K562 (cell line): Measurements from ENCODE around the gene TRAPPC12. TPM values are rescaled to one million over a fixed set of nuclear protein-coding genes. Genes with fewer than 3 reads are reported as not detected.

Source experiments
- BRD4 ChIP-seq: fragments of 200-600 bp; sonication (generic); IDR thresholded peaks from 2 replicates; pipeline ENCODE4 v1.6.1; 2017; ENCODE audit warnings: inconsistent platforms
- CC2D1A ChIP-seq: fragments of 450-650 bp; IDR thresholded peaks from 2 replicates; pipeline ENCODE4 v1.6.1; 2017; ENCODE audit warnings: mild to moderate bottlenecking
- HLTF ChIP-seq: fragments of 450-650 bp; IDR thresholded peaks from 2 replicates; pipeline ENCODE4 v1.6.1; 2016
- NEUROD1 ChIP-seq: fragments of 150-350 bp; IDR thresholded peaks from 2 replicates; pipeline ENCODE4 v1.6.1; 2014; ENCODE audit warnings: borderline replicate concordance, low read length, low read depth; ENCODE audit not compliant: partially characterized antibody
- NFIC ChIP-seq: fragments of 450-650 bp; IDR thresholded peaks from 2 replicates; pipeline ENCODE4 v1.6.1; 2017; ENCODE audit warnings: mild to moderate bottlenecking, inconsistent platforms
- NONO ChIP-seq, 2 experiments: fragments of 200-400 bp in 1 of 2; fragments of 450-650 bp in 1 of 2; formaldehyde crosslinking in 1 of 2; IDR thresholded peaks; 2 replicates each; pipeline ENCODE4 v1.6.1; 2017; ENCODE audit warnings: low read depth in 2 of 2, mild to moderate bottlenecking in 2 of 2, moderate library complexity in 2 of 2, low read length in 1 of 2
- PHF8 ChIP-seq: fragments of 200-600 bp; sonication (generic); IDR thresholded peaks from 2 replicates; pipeline ENCODE4 v1.6.1; 2012; ENCODE audit warnings: mixed run types, mild to moderate bottlenecking, inconsistent platforms, low read length, moderate library complexity, borderline replicate concordance
- RAD21 ChIP-seq, 2 experiments: fragments of 250-450 bp in 1 of 2; fragments of 450-650 bp in 1 of 2; sonication (Bioruptor Pico) in 1 of 2; formaldehyde crosslinking in 1 of 2; IDR thresholded peaks in 1 of 2; conservative IDR thresholded peaks in 1 of 2; 2 replicates each; pipeline versions ENCODE4 v1.4.0 to v1.8.0; 2020 to 2022; ENCODE audit warnings: mild to moderate bottlenecking in 2 of 2, moderate library complexity in 1 of 2
- ZSCAN32 ChIP-seq: fragments of 450-650 bp; formaldehyde crosslinking; IDR thresholded peaks from 2 replicates; pipeline ENCODE4 v1.4.0; 2020; ENCODE audit warnings: mild to moderate bottlenecking, moderate library complexity
- polyA plus RNA-seq, 8 experiments: library from polyadenylated mRNA; depleted of rRNA in 4 of 8; stranded (reverse) in 5 of 8; unstranded in 3 of 8; fragments of >200 nt; fragmentation: Nextera tagmentation in 2 of 8; fragmentation: Illumina TruSeq in 1 of 8; extraction: Ambion mirVana in 2 of 8; extraction: Trizol in 1 of 8; gene quantifications; 2 replicates each; pipeline versions ENCODE4 v1.2.1 to v1.2.3, GENCODE V29; 2011 to 2014; ENCODE audit warnings: inconsistent platforms in 1 of 8, missing spikeins in 1 of 8
- total RNA-seq, 7 experiments: library from RNA; depleted of rRNA in 6 of 7; stranded (reverse); fragments of >200 nt in 6 of 7; fragmentation: Illumina TruSeq in 2 of 7; extraction: Trizol in 2 of 7; gene quantifications; 2 replicates each; pipeline versions ENCODE4 v1.2.1 to v1.2.3, GENCODE V29; 2011 to 2021; ENCODE audit warnings: low replicate concordance in 1 of 7
- TF ChIP-seq, protein P1 (sequence below): fragments of 250-450 bp; sonication (Bioruptor Pico); IDR thresholded peaks from 2 replicates; pipeline ENCODE4 v1.8.0; 2021; ENCODE audit warnings: moderate library complexity, mild to moderate bottlenecking, inconsistent platforms
- TF ChIP-seq, protein P2 (sequence below), 2 experiments: IDR thresholded peaks; 2 replicates each; pipeline ENCODE4 v1.6.1; 2012; ENCODE audit warnings: improper control_type of control experiment in 2 of 2, low read depth in 2 of 2, low read length in 2 of 2, borderline replicate concordance in 1 of 2
- TF ChIP-seq, protein P3 (sequence below): fragments of 250-450 bp; sonication (Bioruptor Pico); IDR thresholded peaks from 2 replicates; pipeline ENCODE4 v1.9.0; 2021; ENCODE audit warnings: mild to moderate bottlenecking, inconsistent platforms
- TF ChIP-seq, protein P4 (sequence below): sonication (generic); formaldehyde crosslinking; IDR thresholded peaks from 2 replicates; pipeline ENCODE4 v1.8.1; 2023; ENCODE audit warnings: mild to moderate bottlenecking, missing genetic modification reagents
- TF ChIP-seq, protein P5 (sequence below): sonication (generic); formaldehyde crosslinking; IDR thresholded peaks from 2 replicates; pipeline ENCODE4 v1.8.0; 2023; ENCODE audit warnings: mild to moderate bottlenecking, missing genetic modification reagents

The TRAPPC12 gene
- total and polyA plus RNA-seq, 9 of the 15 experiments (the other 6 are each of a cell fraction or from before 2014, with no cell fraction given) = 8.0 to 75.2 (median 39.1) TPM

DNA sequence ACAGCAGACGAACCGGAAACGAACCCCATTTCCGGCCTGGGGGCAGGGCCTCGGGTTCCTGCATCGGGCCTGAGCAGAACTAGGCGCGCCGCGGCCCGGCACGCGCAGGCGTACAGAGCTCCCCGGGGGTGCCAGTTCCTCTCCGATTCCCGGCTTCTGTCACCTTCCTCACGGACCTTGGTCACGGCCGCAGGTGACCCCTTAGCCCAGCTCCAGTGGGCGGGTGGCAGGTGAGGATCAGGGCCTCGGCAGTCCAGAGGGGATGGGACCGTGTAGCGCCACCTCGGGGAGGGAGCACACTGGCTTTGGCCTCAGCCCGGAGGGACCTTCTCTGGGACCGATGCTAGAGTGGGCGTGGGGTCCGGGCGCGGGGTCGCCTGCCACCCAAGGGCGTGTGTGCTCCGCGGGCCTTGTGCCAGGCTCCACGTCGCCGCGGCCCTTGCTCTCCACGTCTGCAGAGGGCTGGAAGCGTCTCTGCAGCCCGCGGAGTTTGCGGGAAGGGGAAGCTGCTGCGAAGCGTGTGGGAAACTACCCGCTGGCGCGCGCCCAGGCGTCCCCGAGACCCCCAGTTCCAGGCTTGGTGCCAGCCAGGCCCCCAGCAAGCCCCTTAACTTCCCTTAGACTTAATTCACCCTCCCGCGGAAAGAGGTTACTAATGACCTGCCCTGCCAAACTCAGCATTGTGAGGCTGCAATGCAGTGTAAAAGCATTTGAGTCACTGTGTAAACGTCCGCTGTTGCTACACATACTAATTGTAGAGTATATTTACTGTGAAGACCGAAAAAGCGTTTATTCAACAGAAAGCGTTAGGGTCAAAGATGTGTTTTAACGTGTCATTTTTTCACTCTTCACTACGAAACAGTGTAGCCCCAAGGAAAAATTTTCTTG is at the start of gene TRAPPC12 (continued):
- TF ChIP-seq NONO (IDR thresholded peaks at IDR 0.05; ENCODE audit: low read depth in 2 of 2, low read length in 1 of 2) (peak in 1 of 2 experiments; percentile 31; a peak in 1 of 4 replicates), HLTF (peak; percentile 95), RAD21 (CRISPR knock-in tag; conservative IDR thresholded peaks at IDR 0.05 in 1 of 2, IDR thresholded peaks at IDR 0.05 in 1 of 2) (peak in 1 of 2 experiments; percentile 39; a peak in 1 of 4 replicates), PHF8 (peak; percentile 100), NEUROD1 (peak; percentile 29), ZSCAN32 (peak; percentile 32; the same call in 1 of the 2 replicates), NFIC (peak; percentile 55), CC2D1A (peak; percentile 36; the same call in 1 of the 2 replicates), BRD4 (0 out of 2 replicates have a peak, but pooled peaks have one; percentile 57)
- TF ChIP-seq, protein P1, sequence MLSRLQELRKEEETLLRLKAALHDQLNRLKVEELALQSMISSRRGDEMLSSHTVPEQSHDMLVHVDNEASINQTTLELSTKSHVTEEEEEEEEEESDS (CRISPR knock-in tag) = no peak
- TF ChIP-seq, protein P2, sequence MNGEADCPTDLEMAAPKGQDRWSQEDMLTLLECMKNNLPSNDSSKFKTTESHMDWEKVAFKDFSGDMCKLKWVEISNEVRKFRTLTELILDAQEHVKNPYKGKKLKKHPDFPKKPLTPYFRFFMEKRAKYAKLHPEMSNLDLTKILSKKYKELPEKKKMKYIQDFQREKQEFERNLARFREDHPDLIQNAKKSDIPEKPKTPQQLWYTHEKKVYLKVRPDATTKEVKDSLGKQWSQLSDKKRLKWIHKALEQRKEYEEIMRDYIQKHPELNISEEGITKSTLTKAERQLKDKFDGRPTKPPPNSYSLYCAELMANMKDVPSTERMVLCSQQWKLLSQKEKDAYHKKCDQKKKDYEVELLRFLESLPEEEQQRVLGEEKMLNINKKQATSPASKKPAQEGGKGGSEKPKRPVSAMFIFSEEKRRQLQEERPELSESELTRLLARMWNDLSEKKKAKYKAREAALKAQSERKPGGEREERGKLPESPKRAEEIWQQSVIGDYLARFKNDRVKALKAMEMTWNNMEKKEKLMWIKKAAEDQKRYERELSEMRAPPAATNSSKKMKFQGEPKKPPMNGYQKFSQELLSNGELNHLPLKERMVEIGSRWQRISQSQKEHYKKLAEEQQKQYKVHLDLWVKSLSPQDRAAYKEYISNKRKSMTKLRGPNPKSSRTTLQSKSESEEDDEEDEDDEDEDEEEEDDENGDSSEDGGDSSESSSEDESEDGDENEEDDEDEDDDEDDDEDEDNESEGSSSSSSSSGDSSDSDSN (IDR thresholded peaks at IDR 0.05; ENCODE audit: borderline replicate concordance in 1 of 2, low read depth in 2 of 2, low read length in 2 of 2) = peak; percentile 38 to 73; a peak in 3 of 4 replicates
- TF ChIP-seq, protein P3, sequence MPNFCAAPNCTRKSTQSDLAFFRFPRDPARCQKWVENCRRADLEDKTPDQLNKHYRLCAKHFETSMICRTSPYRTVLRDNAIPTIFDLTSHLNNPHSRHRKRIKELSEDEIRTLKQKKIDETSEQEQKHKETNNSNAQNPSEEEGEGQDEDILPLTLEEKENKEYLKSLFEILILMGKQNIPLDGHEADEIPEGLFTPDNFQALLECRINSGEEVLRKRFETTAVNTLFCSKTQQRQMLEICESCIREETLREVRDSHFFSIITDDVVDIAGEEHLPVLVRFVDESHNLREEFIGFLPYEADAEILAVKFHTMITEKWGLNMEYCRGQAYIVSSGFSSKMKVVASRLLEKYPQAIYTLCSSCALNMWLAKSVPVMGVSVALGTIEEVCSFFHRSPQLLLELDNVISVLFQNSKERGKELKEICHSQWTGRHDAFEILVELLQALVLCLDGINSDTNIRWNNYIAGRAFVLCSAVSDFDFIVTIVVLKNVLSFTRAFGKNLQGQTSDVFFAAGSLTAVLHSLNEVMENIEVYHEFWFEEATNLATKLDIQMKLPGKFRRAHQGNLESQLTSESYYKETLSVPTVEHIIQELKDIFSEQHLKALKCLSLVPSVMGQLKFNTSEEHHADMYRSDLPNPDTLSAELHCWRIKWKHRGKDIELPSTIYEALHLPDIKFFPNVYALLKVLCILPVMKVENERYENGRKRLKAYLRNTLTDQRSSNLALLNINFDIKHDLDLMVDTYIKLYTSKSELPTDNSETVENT (CRISPR knock-in tag) = no peak
- TF ChIP-seq, protein P4, sequence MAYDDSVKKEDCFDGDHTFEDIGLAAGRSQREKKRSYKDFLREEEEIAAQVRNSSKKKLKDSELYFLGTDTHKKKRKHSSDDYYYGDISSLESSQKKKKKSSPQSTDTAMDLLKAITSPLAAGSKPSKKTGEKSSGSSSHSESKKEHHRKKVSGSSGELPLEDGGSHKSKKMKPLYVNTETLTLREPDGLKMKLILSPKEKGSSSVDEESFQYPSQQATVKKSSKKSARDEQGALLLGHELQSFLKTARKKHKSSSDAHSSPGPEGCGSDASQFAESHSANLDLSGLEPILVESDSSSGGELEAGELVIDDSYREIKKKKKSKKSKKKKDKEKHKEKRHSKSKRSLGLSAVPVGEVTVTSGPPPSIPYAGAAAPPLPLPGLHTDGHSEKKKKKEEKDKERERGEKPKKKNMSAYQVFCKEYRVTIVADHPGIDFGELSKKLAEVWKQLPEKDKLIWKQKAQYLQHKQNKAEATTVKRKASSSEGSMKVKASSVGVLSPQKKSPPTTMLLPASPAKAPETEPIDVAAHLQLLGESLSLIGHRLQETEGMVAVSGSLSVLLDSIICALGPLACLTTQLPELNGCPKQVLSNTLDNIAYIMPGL (CRISPR knock-in tag) = no peak
- TF ChIP-seq, protein P5, sequence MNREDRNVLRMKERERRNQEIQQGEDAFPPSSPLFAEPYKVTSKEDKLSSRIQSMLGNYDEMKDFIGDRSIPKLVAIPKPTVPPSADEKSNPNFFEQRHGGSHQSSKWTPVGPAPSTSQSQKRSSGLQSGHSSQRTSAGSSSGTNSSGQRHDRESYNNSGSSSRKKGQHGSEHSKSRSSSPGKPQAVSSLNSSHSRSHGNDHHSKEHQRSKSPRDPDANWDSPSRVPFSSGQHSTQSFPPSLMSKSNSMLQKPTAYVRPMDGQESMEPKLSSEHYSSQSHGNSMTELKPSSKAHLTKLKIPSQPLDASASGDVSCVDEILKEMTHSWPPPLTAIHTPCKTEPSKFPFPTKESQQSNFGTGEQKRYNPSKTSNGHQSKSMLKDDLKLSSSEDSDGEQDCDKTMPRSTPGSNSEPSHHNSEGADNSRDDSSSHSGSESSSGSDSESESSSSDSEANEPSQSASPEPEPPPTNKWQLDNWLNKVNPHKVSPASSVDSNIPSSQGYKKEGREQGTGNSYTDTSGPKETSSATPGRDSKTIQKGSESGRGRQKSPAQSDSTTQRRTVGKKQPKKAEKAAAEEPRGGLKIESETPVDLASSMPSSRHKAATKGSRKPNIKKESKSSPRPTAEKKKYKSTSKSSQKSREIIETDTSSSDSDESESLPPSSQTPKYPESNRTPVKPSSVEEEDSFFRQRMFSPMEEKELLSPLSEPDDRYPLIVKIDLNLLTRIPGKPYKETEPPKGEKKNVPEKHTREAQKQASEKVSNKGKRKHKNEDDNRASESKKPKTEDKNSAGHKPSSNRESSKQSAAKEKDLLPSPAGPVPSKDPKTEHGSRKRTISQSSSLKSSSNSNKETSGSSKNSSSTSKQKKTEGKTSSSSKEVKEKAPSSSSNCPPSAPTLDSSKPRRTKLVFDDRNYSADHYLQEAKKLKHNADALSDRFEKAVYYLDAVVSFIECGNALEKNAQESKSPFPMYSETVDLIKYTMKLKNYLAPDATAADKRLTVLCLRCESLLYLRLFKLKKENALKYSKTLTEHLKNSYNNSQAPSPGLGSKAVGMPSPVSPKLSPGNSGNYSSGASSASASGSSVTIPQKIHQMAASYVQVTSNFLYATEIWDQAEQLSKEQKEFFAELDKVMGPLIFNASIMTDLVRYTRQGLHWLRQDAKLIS = peak; percentile 85; the same call in 1 of the 2 replicates
